Measurements from ENCODE around the gene ENOX1.

DNA sequence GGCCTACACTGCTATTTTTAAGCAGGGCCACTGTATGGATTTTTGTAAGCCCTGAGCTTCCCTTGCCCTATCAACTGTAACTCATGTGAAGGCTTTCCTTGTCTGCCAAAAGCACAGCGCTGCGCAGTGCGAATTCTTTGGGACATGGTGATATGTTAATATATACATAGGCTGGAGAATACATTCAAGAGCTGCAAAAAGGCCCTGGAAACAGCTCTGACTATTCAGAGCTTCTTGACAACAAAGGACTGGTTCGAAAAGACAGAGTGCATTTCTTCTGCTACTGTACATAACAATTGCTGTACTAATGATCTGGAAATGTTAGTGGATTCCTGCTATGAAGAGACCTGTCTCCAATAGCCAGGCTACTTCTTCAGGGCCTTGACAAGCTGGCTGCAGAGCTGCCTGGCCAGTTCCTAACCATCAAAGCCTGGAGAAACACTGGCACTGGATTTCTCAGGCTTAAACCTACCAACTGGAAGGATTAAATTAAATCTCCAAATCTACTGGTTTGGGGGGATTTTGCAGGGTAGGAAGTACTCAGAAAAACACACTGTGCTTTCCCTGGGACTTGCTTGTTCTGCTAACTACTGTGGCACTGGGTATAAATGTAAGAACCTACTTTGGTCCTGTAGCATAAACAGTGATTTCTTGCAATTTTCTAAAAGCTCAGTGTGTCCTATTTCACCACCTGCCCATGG is 516.5 kb downstream of the ENOX1 start:
- TF ChIP-seq CTCF (IDR thresholded peaks at IDR 0.05; ENCODE audit: borderline replicate concordance, extremely low read depth, low read length, poor library complexity, severe bottlenecking) (no peak), EZH2 (IDR thresholded peaks at IDR 0.05; ENCODE audit: borderline replicate concordance, low read depth, low read length, severe bottlenecking) (no peak)
